Measurements from ENCODE around the gene PEAK1.

Gene PEAK1

GRCh38 chr15:77376770-77377169, 43.1 kb downstream of the PEAK1 start:
- DNase-seq (ENCODE audit: low read depth): no peak
- no peak for TF ChIP-seq CTCF (conservative IDR thresholded peaks at IDR 0.05; ENCODE audit: low read depth, low read length)
- no peak overlapping the region for H3K4me3 ChIP-seq (ENCODE audit: low read length)

GRCh38 chr15:77375133-77375532, 44.8 kb downstream of the PEAK1 start:
- no peak for TF ChIP-seq CTCF (conservative IDR thresholded peaks at IDR 0.05; ENCODE audit: low read depth, low read length)

GRCh38 chr15:77373441-77373840, 46.5 kb downstream of the PEAK1 start:
- no peak for DNase-seq (ENCODE audit: low read depth)
- no peak for TF ChIP-seq CTCF (conservative IDR thresholded peaks at IDR 0.05; ENCODE audit: low read depth, low read length)
- H3K4me3 ChIP-seq (ENCODE audit: low read length): no peak overlapping the region

More at GRCh38 chr15:77375133-77375532, 44.8 kb downstream of the PEAK1 start:
- no peak overlapping the region for H3K4me3 ChIP-seq (ENCODE audit: low read length)
- no peak for DNase-seq (ENCODE audit: low read depth)

- TF ChIP-seq CTCF (conservative IDR thresholded peaks at IDR 0.05; ENCODE audit: low read depth, low read length): no peak
- H3K4me3 ChIP-seq (ENCODE audit: low read length): no peak overlapping the region
- no peak for DNase-seq (ENCODE audit: low read depth)
Measured at GRCh38 chr15:77371850-77372563, 47.9 kb downstream of the PEAK1 start.

GRCh38 chr15:77370580-77370979, 49.3 kb downstream of the PEAK1 start:
- no peak for DNase-seq (ENCODE audit: low read depth)
- TF ChIP-seq CTCF (conservative IDR thresholded peaks at IDR 0.05; ENCODE audit: low read depth, low read length): no peak
- H3K4me3 ChIP-seq (ENCODE audit: low read length): no peak overlapping the region

- TF ChIP-seq CTCF (conservative IDR thresholded peaks at IDR 0.05; ENCODE audit: low read depth, low read length): no peak
- DNase-seq (ENCODE audit: low read depth): no peak
- H3K4me3 ChIP-seq (ENCODE audit: low read length): no peak overlapping the region
Measured at GRCh38 chr15:77369168-77369567, 50.7 kb downstream of the PEAK1 start.

GRCh38 chr15:77367631-77368030, 52.3 kb downstream of the PEAK1 start:
- H3K4me3 ChIP-seq (ENCODE audit: low read length): no peak overlapping the region
- TF ChIP-seq CTCF (conservative IDR thresholded peaks at IDR 0.05; ENCODE audit: low read depth, low read length): no peak
- DNase-seq (ENCODE audit: low read depth): no peak
